GM12891 (cell line): ENCODE measurements around the gene AVL9.

Experiments used
- POLR2AphosphoS5 ChIP-seq: IDR thresholded peaks from 2 replicates; pipeline ENCODE4 v1.6.1; 2011; ENCODE audit warnings: low read depth, low read length, control low read depth
- TAF1 ChIP-seq: IDR thresholded peaks from 2 replicates; pipeline ENCODE4 v1.6.1; 2011; ENCODE audit warnings: low read depth, low read length, control low read depth

GRCh38 chr7:32474008-32474407 is 21.3 kb upstream of the AVL9 start:
- TF ChIP-seq TAF1 (no peak), POLR2AphosphoS5 (no peak)
